ENCODE results near the gene MEGF11.

DNA sequence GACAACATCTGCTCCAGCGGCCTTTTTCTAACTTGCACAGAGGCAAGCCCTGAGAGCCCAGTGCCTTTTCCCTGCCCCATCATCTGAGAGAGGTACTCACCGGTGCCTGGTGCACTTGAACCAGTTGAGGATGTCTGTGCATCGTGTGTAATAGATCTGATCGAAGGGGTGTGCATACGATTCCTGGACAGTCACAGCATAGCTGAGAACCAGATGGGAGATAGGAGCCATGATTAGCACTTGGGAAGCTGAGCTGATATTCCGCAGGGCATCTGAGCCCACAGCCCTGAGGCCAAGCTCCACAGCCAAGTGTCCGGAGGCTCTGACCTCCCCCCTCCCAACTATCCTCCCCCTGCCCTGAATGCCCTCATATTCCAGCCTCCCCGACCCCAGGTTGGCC, 129.8 kb downstream of the MEGF11 start:
- TF ChIP-seq, protein P1, sequence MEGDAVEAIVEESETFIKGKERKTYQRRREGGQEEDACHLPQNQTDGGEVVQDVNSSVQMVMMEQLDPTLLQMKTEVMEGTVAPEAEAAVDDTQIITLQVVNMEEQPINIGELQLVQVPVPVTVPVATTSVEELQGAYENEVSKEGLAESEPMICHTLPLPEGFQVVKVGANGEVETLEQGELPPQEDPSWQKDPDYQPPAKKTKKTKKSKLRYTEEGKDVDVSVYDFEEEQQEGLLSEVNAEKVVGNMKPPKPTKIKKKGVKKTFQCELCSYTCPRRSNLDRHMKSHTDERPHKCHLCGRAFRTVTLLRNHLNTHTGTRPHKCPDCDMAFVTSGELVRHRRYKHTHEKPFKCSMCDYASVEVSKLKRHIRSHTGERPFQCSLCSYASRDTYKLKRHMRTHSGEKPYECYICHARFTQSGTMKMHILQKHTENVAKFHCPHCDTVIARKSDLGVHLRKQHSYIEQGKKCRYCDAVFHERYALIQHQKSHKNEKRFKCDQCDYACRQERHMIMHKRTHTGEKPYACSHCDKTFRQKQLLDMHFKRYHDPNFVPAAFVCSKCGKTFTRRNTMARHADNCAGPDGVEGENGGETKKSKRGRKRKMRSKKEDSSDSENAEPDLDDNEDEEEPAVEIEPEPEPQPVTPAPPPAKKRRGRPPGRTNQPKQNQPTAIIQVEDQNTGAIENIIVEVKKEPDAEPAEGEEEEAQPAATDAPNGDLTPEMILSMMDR (IDR thresholded peaks at IDR 0.05; ENCODE audit: low read length) = no peak
- TF ChIP-seq EZH2 (IDR thresholded peaks at IDR 0.05; ENCODE audit: borderline replicate concordance, low read length) = no peak
